K562 treated with DMSO at 1 percent for 12 hours (cell line): ENCODE data around the gene DDI1. TPM values are rescaled to one million over a fixed set of nuclear protein-coding genes. Genes with fewer than 3 reads are reported as not detected.

ENCODE experiments used
- total RNA-seq: library from RNA; unstranded; fragments of 300-600 nt; gene quantifications from 2 replicates; pipeline ENCODE4 v1.2.3, GENCODE V29; 2022; ENCODE audit not compliant: insufficient read depth

DDI1 gene
- not detected in 2 replicates for total RNA-seq

GRCh38 chr11:104036588-104036987 lies at the start of gene DDI1:
Gene DDI1 (plus strand): TSS chr11:104036640. CDS start chr11:104036823, 183 bp downstream.

Other genes with a start within 250 kb of the DDI1 start
- not detected in 2 replicates for gene PDGFD, start 127.5 kb downstream of the DDI1 start, total RNA-seq